Loucy (cell line): ENCODE measurements around the gene CTNND2.

Source experiments
- H2AFZ ChIP-seq: fragments of 200-600 bp; sonication (generic); 2 replicates; pipeline ENCODE4 v1.6.0; 2016; ENCODE audit warnings: antibody characterized with exemption, mild to moderate bottlenecking, low read length, moderate library complexity
- H3F3A ChIP-seq: fragments of 200-600 bp; 2 replicates; pipeline ENCODE4 v1.6.0; 2016; ENCODE audit warnings: antibody characterized with exemption, low read depth, mild to moderate bottlenecking
- H3K27me3 ChIP-seq: fragments of 200-600 bp; sonication (generic); 2 replicates; pipeline ENCODE4 v1.6.1; 2014; ENCODE audit warnings: low read length, mild to moderate bottlenecking; ENCODE audit not compliant: insufficient read depth, poor library complexity, severe bottlenecking
- H3K36me3 ChIP-seq: fragments of 200-600 bp; sonication (generic); 2 replicates; pipeline ENCODE4 v1.6.1; 2016; ENCODE audit warnings: low read length; ENCODE audit not compliant: insufficient read depth
- H3K4me1 ChIP-seq: fragments of 200-600 bp; sonication (generic); 2 replicates; pipeline ENCODE4 v1.5.1; 2014; ENCODE audit warnings: low read length, mild to moderate bottlenecking; ENCODE audit not compliant: insufficient read depth, poor library complexity, severe bottlenecking
- H3K4me2 ChIP-seq: fragments of 200-600 bp; sonication (generic); 2 replicates; pipeline ENCODE4 v1.6.0; 2014; ENCODE audit warnings: antibody characterized with exemption, low read length, low read depth, mild to moderate bottlenecking; ENCODE audit not compliant: poor library complexity, severe bottlenecking
- H3K4me3 ChIP-seq: fragments of 200-600 bp; sonication (generic); 2 replicates; pipeline ENCODE4 v1.5.1; 2014; ENCODE audit warnings: low read length, mild to moderate bottlenecking, mixed read lengths; ENCODE audit not compliant: poor library complexity, severe bottlenecking
- H3K79me2 ChIP-seq: fragments of 200-600 bp; sonication (generic); 2 replicates; pipeline ENCODE4 v1.6.1; 2014; ENCODE audit warnings: low read length; ENCODE audit not compliant: insufficient read depth
- H3K9ac ChIP-seq: fragments of 200-600 bp; sonication (generic); 2 replicates; pipeline ENCODE4 v1.6.0; 2014; ENCODE audit warnings: mild to moderate bottlenecking, low read depth, low read length, moderate library complexity; ENCODE audit not compliant: poor library complexity, severe bottlenecking
- H3K9me2 ChIP-seq: fragments of 200-600 bp; sonication (generic); replicated peaks from 2 replicates; pipeline ENCODE4 v1.6.1; 2016; ENCODE audit warnings: low read depth, low read length, mixed read lengths
- H3K9me3 ChIP-seq: fragments of 200-600 bp; sonication (generic); 2 replicates; pipeline ENCODE4 v1.6.1; 2014; ENCODE audit warnings: mild to moderate bottlenecking, antibody characterized with exemption, low read length, low read depth; ENCODE audit not compliant: insufficient read depth
- H4K20me1 ChIP-seq: fragments of 200-600 bp; sonication (generic); 2 replicates; pipeline ENCODE4 v1.6.0; 2014; ENCODE audit warnings: antibody characterized with exemption, low read length, mild to moderate bottlenecking; ENCODE audit not compliant: insufficient read depth, poor library complexity, severe bottlenecking
- EZH2phosphoT487 ChIP-seq: fragments of 200-600 bp; IDR thresholded peaks from 2 replicates; pipeline ENCODE4 v1.6.1; 2018; ENCODE audit warnings: antibody characterized with exemption, mild to moderate bottlenecking, moderate library complexity, borderline replicate concordance
- TF ChIP-seq, protein P1 (sequence below): fragments of 200-600 bp; sonication (generic); conservative IDR thresholded peaks from 2 replicates; pipeline ENCODE4 v1.5.1; 2014; ENCODE audit warnings: mild to moderate bottlenecking, antibody characterized with exemption, low read length

The CTNND2 gene

DNA sequence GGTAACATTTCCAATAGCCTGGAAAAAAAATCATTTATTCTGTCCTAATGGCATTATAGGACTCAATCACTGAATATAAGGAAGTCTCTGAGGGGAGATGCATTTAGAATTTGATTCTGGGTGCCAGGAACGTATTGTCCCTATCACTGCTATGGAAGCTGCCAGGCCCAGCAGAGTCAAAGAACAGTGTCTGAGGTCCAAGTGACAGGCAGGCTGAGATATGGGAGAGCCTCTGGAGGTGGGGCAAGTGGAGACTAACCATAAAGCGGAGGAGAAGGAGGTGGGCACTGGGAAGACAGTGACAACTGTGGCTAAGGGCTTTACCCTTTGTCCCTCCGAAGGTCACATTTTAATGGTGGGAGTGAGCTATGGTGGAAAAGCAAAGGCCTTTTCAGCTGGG, 505.5 kb downstream of the CTNND2 start:
- Histone ChIP-seq H3K36me3 (no peaks in the 10 kb centered on the region), H3K27me3 (no peaks in the 10 kb centered on the region), H3K4me2 (no peak overlapping the region), H3K4me3 (no peak overlapping the region), H3K9me3 (no peaks in the 10 kb centered on the region), H3K4me1 (no peaks in the 10 kb centered on the region), H2AFZ (no peak overlapping the region), H4K20me1 (no peaks in the 10 kb centered on the region), H3K9ac (no peak overlapping the region), H3F3A (no peaks in the 10 kb centered on the region), H3K79me2 (no peaks in the 10 kb centered on the region), H3K9me2 (no peaks in the 10 kb centered on the region)
- TF ChIP-seq, protein P1, sequence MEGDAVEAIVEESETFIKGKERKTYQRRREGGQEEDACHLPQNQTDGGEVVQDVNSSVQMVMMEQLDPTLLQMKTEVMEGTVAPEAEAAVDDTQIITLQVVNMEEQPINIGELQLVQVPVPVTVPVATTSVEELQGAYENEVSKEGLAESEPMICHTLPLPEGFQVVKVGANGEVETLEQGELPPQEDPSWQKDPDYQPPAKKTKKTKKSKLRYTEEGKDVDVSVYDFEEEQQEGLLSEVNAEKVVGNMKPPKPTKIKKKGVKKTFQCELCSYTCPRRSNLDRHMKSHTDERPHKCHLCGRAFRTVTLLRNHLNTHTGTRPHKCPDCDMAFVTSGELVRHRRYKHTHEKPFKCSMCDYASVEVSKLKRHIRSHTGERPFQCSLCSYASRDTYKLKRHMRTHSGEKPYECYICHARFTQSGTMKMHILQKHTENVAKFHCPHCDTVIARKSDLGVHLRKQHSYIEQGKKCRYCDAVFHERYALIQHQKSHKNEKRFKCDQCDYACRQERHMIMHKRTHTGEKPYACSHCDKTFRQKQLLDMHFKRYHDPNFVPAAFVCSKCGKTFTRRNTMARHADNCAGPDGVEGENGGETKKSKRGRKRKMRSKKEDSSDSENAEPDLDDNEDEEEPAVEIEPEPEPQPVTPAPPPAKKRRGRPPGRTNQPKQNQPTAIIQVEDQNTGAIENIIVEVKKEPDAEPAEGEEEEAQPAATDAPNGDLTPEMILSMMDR, result no peak
- TF ChIP-seq EZH2phosphoT487, result no peak

DNA sequence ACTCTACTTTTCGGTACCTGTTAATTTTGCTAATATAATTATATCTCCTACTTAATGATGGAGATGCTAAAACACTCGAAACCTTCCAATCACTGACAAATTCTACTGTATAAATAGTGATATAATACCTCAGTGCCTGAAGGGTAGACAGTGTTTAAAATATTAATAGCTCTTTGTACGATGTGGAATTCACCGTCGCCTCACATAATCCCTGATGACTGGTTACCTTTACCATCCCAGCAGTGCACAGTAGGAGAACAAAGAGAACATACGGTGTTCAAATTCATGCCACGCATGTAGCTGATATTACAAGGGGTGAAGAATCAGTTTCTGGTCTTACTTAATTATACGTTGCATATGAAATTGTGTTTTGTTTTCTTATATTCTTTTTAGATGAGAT, 506.7 kb downstream of the CTNND2 start:
- Histone ChIP-seq H3K36me3 (no peaks in the 10 kb centered on the region), H3K27me3 (no peaks in the 10 kb centered on the region), H4K20me1 (no peaks in the 10 kb centered on the region), H3K4me2 (no peak overlapping the region), H2AFZ (no peak overlapping the region), H3K9me2 (no peaks in the 10 kb centered on the region), H3F3A (no peaks in the 10 kb centered on the region), H3K9me3 (no peaks in the 10 kb centered on the region), H3K79me2 (no peaks in the 10 kb centered on the region), H3K4me1 (no peaks in the 10 kb centered on the region), H3K9ac (no peak overlapping the region), H3K4me3 (no peak overlapping the region)
- no peak for TF ChIP-seq EZH2phosphoT487
- TF ChIP-seq, protein P1, result no peak

DNA sequence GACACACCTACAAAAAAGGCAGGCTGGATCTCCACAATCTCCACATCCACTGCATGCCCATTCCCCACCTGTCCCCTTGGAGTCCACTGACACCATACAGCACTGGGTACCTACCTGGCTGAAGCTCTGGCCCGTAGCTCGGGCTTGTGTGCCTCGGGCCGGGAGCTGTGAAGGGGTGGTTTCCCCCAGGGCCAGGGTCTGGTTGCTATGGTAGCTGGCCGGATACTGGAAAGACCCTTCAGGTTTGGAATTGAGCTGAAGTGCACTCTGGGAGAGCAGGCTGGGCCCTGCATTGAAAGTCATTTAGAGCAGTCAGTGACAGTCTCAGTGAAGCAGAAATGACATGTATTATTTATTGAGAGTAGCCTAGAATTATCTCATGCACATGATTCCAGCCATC, 507.3 kb downstream of the CTNND2 start:
- TF ChIP-seq EZH2phosphoT487, result no peak
- TF ChIP-seq, protein P1, result no peak
- Histone ChIP-seq H3K36me3 (no peaks in the 10 kb centered on the region), H3K9ac (no peak overlapping the region)

More for the DNA sequence above, 507.3 kb downstream of the CTNND2 start:
- H2AFZ ChIP-seq, result no peak overlapping the region
- H3F3A ChIP-seq, result no peaks in the 10 kb centered on the region
- H3K4me3 ChIP-seq, result no peak overlapping the region
- H3K4me1 ChIP-seq, result no peaks in the 10 kb centered on the region
- no peaks in the 10 kb centered on the region for H3K9me2 ChIP-seq
- H3K27me3 ChIP-seq, result no peaks in the 10 kb centered on the region
- no peaks in the 10 kb centered on the region for H3K9me3 ChIP-seq
- H3K79me2 ChIP-seq, result no peaks in the 10 kb centered on the region
- H4K20me1 ChIP-seq, result no peaks in the 10 kb centered on the region
- no peak overlapping the region for H3K4me2 ChIP-seq
